Measurements from ENCODE around the gene HECA. TPM values are rescaled to one million over a fixed set of nuclear protein-coding genes. Genes with fewer than 3 reads are reported as not detected.
"Not testable (repeated sequence)": the region's sequence is repeated elsewhere in the genome, so short reads cannot be mapped to it uniquely, and the experiment has no call there.

The HECA gene
- total and polyA plus RNA-seq, 2 experiments from 2014 or later: 8.7 to 24.4 TPM

GRCh38 chr6:139219271-139219729, 84.4 kb downstream of the HECA start:
- H3K4me3 ChIP-seq: no peak overlapping the region
- H3K27ac ChIP-seq: peak overlapping the region; percentile 97
- H3K27me3 ChIP-seq: no peaks in the 10 kb centered on the region
- H3K36me3 ChIP-seq: no peaks in the 10 kb centered on the region
- no peaks in the 10 kb centered on the region for H3K4me1 ChIP-seq (ENCODE audit: low read depth)
- no peaks in the 10 kb centered on the region for H3K9me3 ChIP-seq (ENCODE audit: low read depth)
- peak; percentile 92 for TF ChIP-seq CTCF (IDR thresholded peaks at IDR 0.05; ENCODE audit: low read depth, low read length)
- peak; percentile 90 to 95 for DNase-seq (ENCODE audit: low read depth in 1 of 2, low spot score in 1 of 2)

GRCh38 chr6:139219746-139220145, 84.9 kb downstream of the HECA start:
- TF ChIP-seq CTCF (IDR thresholded peaks at IDR 0.05; ENCODE audit: low read depth, low read length): no peak
- no peaks in the 10 kb centered on the region for H3K36me3 ChIP-seq
- no peak overlapping the region for H3K4me3 ChIP-seq
- DNase-seq (ENCODE audit: low read depth in 1 of 2, low spot score in 1 of 2): no peak
- H3K9me3 ChIP-seq (ENCODE audit: low read depth): no peaks in the 10 kb centered on the region
- peak overlapping the region; percentile 97 for H3K27ac ChIP-seq
- no peaks in the 10 kb centered on the region for H3K27me3 ChIP-seq
- no peaks in the 10 kb centered on the region for H3K4me1 ChIP-seq (ENCODE audit: low read depth)

GRCh38 chr6:139228387-139228786, 93.5 kb downstream of the HECA start:
- DNase-seq (ENCODE audit: low read depth in 1 of 2, low spot score in 1 of 2); H3K27ac ChIP-seq; H3K27me3 ChIP-seq; H3K36me3 ChIP-seq; H3K9me3 ChIP-seq (ENCODE audit: low read depth); H3K4me3 ChIP-seq: not testable (repeated sequence)
- H3K4me1 ChIP-seq (ENCODE audit: low read depth): peaks cover 12% of the 10 kb centered on the region

Other genes starting within 250 kb of the HECA start
- 43.9 and 49.5 TPM in 2 replicates for gene REPS1, start 146.8 kb upstream of the HECA start, total RNA-seq
- 30.5 and 43.2 TPM in 2 replicates for gene REPS1, start 146.8 kb upstream of the HECA start, polyA plus RNA-seq
- gene ABRACL, start 106.3 kb upstream of the HECA start, total RNA-seq: 9.8 and 12.0 TPM in 2 replicates
- 33.0 and 37.8 TPM in 2 replicates for gene ABRACL, start 106.3 kb upstream of the HECA start, polyA plus RNA-seq
- 8.6 and 17.5 TPM in 2 replicates for gene TXLNB, start 156.9 kb downstream of the HECA start, total RNA-seq
- gene TXLNB, start 156.9 kb downstream of the HECA start, polyA plus RNA-seq: 5.9 and 6.2 TPM in 2 replicates
- gene CITED2, start 239.6 kb downstream of the HECA start, total RNA-seq: 334 and 513 TPM in 2 replicates
- gene CITED2, start 239.6 kb downstream of the HECA start, polyA plus RNA-seq: 34.9 and 76.6 TPM in 2 replicates

Measured in cardiac muscle cell (in vitro differentiated cells and primary cell).